K562 (cell line): ENCODE measurements around the gene GALNT18. TPM values are rescaled to one million over a fixed set of nuclear protein-coding genes. Genes with fewer than 3 reads are reported as not detected.

Experiments
- DIDO1 ChIP-seq: fragments of 450-650 bp; IDR thresholded peaks from 2 replicates; pipeline ENCODE4 v1.6.1; 2016; ENCODE audit warnings: low read depth, missing biosample characterization, missing genetic modification characterization
- IFI16 ChIP-seq: fragments of 250-450 bp; sonication (Bioruptor Pico); IDR thresholded peaks from 2 replicates; pipeline ENCODE4 v2.1.2; 2022; ENCODE audit warnings: mild to moderate bottlenecking, inconsistent platforms
- NBN ChIP-seq: fragments of 450-650 bp; IDR thresholded peaks from 2 replicates; pipeline ENCODE4 v1.6.1; 2016; ENCODE audit warnings: low read depth, mild to moderate bottlenecking
- NFXL1 ChIP-seq: fragments of 450-650 bp; formaldehyde crosslinking; IDR thresholded peaks from 2 replicates; pipeline ENCODE4 v1.4.0; 2021; ENCODE audit warnings: mild to moderate bottlenecking
- RREB1 ChIP-seq: fragments of 250-450 bp; sonication (Bioruptor Pico); IDR thresholded peaks from 2 replicates; pipeline ENCODE4 v1.4.0; 2020
- SMARCE1 ChIP-seq: fragments of 450-650 bp; IDR thresholded peaks from 2 replicates; pipeline ENCODE4 v1.7.1; 2016; ENCODE audit warnings: mild to moderate bottlenecking
- ZNF551 ChIP-seq: fragments of 250-450 bp; sonication (Bioruptor Pico); IDR thresholded peaks from 2 replicates; pipeline ENCODE4 v1.5.0; 2021; ENCODE audit warnings: mild to moderate bottlenecking, moderate library complexity
- ZNF644 ChIP-seq: fragments of 200-800 bp; sonication (Bioruptor generic); IDR thresholded peaks from 2 replicates; pipeline ENCODE4 v1.6.1; 2016; ENCODE audit warnings: low read depth, missing genetic modification characterization, missing compliant biosample characterization
- polyA plus RNA-seq, 8 experiments: library from polyadenylated mRNA; depleted of rRNA in 4 of 8; stranded (reverse) in 5 of 8; unstranded in 3 of 8; fragments of >200 nt; fragmentation: Nextera tagmentation in 2 of 8; fragmentation: Illumina TruSeq in 1 of 8; extraction: Ambion mirVana in 2 of 8; extraction: Trizol in 1 of 8; gene quantifications; 2 replicates each; pipeline versions ENCODE4 v1.2.1 to v1.2.3, GENCODE V29; 2011 to 2014; ENCODE audit warnings: inconsistent platforms in 1 of 8, missing spikeins in 1 of 8
- total RNA-seq, 7 experiments: library from RNA; depleted of rRNA in 6 of 7; stranded (reverse); fragments of >200 nt in 6 of 7; fragmentation: Illumina TruSeq in 2 of 7; extraction: Trizol in 2 of 7; gene quantifications; 2 replicates each; pipeline versions ENCODE4 v1.2.1 to v1.2.3, GENCODE V29; 2011 to 2021; ENCODE audit warnings: low replicate concordance in 1 of 7
- TF ChIP-seq, protein P1 (sequence below), 2 experiments: fragments of 450-650 bp; IDR thresholded peaks; 2 replicates each; pipeline ENCODE4 v1.6.1; 2016; ENCODE audit warnings: mild to moderate bottlenecking in 2 of 2, borderline replicate concordance in 1 of 2, low read depth in 1 of 2, moderate library complexity in 1 of 2
- TF ChIP-seq, protein P2 (sequence below), 2 experiments: IDR thresholded peaks in 1 of 2; conservative IDR thresholded peaks in 1 of 2; 2 replicates each; pipeline ENCODE4 v1.6.1; 2016; ENCODE audit warnings: low read depth in 2 of 2, mild to moderate bottlenecking in 1 of 2, missing compliant biosample characterization in 1 of 2, missing genetic modification characterization in 1 of 2, moderate library complexity in 1 of 2

Gene GALNT18
- total and polyA plus RNA-seq, 9 of the 15 experiments (the other 6 are each of a cell fraction or from before 2014, with no cell fraction given) = not detected

DNA sequence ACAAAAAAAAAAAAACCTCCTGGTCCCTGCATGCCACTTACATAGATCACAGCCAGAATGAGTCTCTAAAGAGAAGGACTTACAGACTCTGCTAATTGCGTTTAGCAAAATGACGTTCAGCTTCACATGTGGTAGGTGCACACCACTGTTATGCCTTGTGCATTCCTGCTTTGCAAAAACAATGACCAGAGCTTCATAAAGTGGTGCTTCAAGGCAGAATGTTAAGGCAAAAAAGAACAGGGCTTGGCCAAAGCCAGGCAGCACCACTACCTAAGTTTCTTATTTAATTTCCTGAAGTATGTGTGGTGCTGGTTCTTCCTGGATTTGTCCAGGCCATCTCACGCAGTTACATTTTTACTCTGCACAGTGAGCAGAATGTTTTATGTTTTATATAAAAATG is 85.2 kb downstream of the GALNT18 start (continued):
- TF ChIP-seq, protein P1, sequence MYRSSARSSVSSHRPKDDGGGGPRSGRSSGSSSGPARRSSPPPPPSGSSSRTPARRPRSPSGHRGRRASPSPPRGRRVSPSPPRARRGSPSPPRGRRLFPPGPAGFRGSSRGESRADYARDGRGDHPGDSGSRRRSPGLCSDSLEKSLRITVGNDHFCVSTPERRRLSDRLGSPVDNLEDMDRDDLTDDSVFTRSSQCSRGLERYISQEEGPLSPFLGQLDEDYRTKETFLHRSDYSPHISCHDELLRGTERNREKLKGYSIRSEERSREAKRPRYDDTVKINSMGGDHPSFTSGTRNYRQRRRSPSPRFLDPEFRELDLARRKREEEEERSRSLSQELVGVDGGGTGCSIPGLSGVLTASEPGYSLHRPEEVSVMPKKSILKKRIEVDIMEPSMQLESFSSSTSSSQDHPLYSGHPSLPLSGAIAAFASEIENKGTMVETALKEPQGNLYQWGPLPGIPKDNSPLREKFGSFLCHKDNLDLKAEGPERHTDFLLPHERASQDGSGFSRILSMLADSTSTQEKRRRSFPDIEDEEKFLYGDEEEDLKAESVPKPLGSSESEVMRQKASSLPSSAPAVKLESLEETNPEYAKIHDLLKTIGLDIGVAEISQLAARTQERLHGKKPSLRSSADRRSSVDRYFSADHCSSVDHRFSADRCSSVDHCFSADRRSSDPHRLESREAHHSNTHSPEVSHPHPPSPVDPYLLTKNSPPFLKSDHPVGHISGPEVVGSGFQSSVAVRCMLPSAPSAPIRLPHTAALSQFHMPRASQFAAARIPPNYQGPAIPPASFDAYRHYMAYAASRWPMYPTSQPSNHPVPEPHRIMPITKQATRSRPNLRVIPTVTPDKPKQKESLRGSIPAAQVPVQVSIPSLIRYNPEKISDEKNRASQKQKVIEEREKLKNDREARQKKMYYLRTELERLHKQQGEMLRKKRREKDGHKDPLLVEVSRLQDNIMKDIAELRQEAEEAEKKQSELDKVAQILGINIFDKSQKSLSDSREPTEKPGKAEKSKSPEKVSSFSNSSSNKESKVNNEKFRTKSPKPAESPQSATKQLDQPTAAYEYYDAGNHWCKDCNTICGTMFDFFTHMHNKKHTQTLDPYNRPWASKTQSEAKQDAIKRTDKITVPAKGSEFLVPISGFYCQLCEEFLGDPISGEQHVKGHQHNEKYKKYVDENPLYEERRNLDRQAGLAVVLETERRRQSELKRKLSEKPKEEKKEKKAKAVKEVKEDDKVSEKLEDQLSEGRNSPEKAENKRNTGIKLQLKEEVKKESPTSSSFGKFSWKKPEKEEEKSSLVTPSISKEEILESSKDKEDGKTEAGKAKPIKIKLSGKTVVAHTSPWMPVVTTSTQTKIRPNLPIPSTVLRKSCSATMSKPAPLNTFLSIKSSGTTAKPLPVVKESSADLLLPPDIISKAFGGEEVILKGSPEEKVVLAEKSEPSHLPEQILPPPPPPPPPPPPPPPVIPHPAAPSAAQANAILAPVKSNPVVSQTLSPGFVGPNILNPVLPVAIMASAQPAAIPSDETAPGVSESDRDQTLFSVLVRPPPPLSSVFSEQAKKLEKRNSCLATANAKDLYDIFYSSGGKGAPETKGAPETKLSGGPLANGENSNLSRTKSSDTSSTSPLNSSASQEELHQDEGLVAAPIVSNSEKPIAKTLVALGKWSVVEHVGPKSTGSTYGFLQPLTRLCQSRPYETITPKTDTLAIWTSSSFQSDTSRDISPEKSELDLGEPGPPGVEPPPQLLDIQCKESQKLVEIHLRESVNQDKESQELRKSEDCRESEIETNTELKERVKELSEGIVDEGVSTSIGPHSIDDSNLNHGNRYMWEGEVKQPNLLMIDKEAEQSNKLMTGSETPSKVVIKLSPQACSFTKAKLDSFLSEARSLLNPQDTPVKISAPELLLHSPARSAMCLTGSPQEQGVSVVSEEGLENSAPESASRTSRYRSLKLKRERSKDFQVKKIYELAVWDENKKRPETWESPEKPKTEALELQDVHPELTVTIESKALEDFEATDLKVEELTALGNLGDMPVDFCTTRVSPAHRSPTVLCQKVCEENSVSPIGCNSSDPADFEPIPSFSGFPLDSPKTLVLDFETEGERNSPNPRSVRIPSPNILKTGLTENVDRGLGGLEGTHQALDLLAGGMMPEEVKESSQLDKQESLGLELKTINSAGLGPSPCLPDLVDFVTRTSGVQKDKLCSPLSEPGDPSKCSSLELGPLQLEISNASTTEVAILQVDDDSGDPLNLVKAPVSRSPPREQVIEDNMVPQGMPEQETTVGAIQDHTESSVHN (IDR thresholded peaks at IDR 0.05; ENCODE audit: borderline replicate concordance in 1 of 2, low read depth in 1 of 2) = no peak
- no peak for TF ChIP-seq IFI16 (CRISPR knock-in tag)
- TF ChIP-seq NFXL1 (CRISPR knock-in tag) = no peak
- no peak for TF ChIP-seq RREB1 (CRISPR knock-in tag)
- TF ChIP-seq ZNF551 = no peak
- no peak for TF ChIP-seq DIDO1 (tag)
- no peak for TF ChIP-seq SMARCE1
- no peak for TF ChIP-seq NBN
- TF ChIP-seq, protein P2, sequence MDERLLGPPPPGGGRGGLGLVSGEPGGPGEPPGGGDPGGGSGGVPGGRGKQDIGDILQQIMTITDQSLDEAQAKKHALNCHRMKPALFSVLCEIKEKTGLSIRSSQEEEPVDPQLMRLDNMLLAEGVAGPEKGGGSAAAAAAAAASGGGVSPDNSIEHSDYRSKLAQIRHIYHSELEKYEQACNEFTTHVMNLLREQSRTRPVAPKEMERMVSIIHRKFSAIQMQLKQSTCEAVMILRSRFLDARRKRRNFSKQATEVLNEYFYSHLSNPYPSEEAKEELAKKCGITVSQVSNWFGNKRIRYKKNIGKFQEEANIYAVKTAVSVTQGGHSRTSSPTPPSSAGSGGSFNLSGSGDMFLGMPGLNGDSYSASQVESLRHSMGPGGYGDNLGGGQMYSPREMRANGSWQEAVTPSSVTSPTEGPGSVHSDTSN (CRISPR knock-in tag; IDR thresholded peaks at IDR 0.05; ENCODE audit: low read depth) = no peak
- TF ChIP-seq, protein P2 (tag; conservative IDR thresholded peaks at IDR 0.05; ENCODE audit: low read depth) = no peak
- no peak for TF ChIP-seq ZNF644 (tag)
